ENCODE results near the gene LINC00237.

DNA sequence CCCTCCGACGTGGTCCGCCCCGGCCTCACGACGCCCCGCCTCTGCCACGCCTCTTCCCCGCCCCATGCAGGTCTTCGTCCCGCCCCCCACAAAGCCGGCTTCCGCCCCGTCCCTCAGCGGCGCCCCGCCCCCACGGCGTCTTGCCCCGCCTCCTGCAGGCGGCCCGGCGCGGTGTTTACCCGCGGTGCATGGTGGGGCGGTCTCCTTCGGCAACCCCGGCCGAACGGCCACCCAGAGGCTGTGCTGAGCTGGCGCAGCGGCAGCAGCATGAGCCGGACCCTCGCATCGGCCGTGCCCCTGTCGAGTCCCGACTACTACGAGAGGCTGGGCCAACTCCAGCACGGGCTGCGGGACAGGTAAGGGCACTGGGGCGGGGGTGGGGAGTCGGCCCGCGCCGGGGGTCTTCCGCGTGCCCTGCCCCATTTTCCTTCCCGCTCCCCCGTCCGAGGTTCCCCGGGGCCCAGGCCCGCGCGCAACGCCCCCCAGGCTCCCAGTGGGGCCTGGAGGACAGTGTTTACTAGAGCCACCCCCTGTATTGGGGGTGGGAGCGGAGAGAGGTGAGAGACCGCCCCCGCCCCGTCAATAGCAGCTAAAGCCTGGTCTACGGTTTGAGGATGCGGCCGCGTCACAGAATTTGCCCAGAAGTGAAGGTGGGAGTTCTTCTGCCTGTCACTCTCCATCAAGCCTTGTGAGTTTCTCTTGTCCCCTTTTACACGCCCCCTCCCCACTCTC lies 19.9 kb upstream of the LINC00237 start, which contains the start of gene KIZ:
- peak; percentile 89 to 92 for TF ChIP-seq POLR2A (IDR thresholded peaks at IDR 0.05)
- TF ChIP-seq, protein P1, sequence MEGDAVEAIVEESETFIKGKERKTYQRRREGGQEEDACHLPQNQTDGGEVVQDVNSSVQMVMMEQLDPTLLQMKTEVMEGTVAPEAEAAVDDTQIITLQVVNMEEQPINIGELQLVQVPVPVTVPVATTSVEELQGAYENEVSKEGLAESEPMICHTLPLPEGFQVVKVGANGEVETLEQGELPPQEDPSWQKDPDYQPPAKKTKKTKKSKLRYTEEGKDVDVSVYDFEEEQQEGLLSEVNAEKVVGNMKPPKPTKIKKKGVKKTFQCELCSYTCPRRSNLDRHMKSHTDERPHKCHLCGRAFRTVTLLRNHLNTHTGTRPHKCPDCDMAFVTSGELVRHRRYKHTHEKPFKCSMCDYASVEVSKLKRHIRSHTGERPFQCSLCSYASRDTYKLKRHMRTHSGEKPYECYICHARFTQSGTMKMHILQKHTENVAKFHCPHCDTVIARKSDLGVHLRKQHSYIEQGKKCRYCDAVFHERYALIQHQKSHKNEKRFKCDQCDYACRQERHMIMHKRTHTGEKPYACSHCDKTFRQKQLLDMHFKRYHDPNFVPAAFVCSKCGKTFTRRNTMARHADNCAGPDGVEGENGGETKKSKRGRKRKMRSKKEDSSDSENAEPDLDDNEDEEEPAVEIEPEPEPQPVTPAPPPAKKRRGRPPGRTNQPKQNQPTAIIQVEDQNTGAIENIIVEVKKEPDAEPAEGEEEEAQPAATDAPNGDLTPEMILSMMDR (IDR thresholded peaks at IDR 0.05) = peak; percentile 22 to 72 (median 50)
